ENCODE data around the gene PADI1. TPM values are rescaled to one million over a fixed set of nuclear protein-coding genes. Genes with fewer than 3 reads are reported as not detected.

The PADI1 gene
- total RNA-seq, 1 donor: under 0.01 TPM

DNA sequence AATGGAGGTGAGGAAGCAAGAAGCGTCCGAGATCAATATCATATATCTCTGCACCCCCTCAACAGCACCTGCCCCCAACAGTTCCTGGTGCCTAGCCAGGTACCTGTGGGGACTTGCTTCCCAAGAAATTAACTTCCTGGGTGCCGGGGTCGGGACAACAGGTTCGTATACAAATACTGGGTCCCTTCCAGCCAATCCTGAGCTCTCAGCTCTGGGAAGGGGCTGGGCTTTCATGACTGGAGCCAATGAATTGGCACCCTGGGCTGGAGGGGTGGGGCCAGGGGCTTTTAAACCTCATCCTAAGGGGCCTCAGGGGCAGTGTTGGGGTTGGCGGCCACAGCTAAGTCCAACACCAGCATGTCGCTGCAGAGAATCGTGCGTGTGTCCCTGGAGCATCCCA, 43.9 kb downstream of the PADI1 start, which contains the start of gene PADI3:
Gene PADI3 (plus strand): TSS at position 318 of the 400 bp plus-strand sequence. CDS start 40 bp downstream, at position 358.
- peak; percentile 68 for DNase-seq (ENCODE audit: insufficient read length, low spot score, missing footprints)
- H3K9me3 ChIP-seq (ENCODE audit: low read depth, low read length): no peaks in the 10 kb centered on the region

DNA sequence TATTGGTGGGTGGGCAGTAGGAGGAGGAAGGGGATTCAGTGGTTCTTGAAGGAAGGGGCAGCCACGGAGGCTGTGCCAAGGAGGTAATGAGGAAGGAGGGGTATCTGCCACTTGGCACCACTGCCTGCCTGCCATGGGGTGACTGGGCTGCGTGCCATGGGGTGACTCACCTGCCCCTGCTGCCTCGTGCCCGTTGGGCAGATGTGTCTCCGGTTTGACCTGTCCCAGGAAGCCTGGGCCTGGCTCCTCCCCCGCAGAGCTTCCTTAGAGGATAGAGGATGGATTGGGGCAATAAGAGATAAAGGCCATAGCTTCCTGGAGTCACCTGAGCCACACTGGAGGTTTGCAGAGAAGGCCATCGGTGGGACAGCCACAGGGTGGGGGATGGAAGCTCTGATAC, 45.7 kb downstream of the PADI1 start:
- no peaks in the 10 kb centered on the region for H3K79me2 ChIP-seq (ENCODE audit: insufficient read depth, low read length)
- no peaks in the 10 kb centered on the region for H4K20me1 ChIP-seq (ENCODE audit: insufficient read depth, low read length)
- no peak for TF ChIP-seq CTCF (IDR thresholded peaks at IDR 0.05; ENCODE audit: extremely low read depth, low read depth, low read length)
- H2AFZ ChIP-seq (ENCODE audit: low read length): no peak overlapping the region
- peaks cover 14% of the 10 kb centered on the region for H3K4me1 ChIP-seq (ENCODE audit: insufficient read depth, low read length)
- DNase-seq (ENCODE audit: insufficient read length, low spot score, missing footprints): peak; percentile 81
- H3K9me3 ChIP-seq (ENCODE audit: low read depth, low read length): no peaks in the 10 kb centered on the region
- no peak overlapping the region for H3K4me2 ChIP-seq (ENCODE audit: insufficient read depth, low read length)
- H3K4me3 ChIP-seq (ENCODE audit: insufficient read depth, low read length): no peak overlapping the region
- no peak overlapping the region for H3K27ac ChIP-seq (ENCODE audit: low read depth, low read length)
- H3K36me3 ChIP-seq (ENCODE audit: insufficient read depth, low read length): no peaks in the 10 kb centered on the region
- H3K27me3 ChIP-seq (ENCODE audit: insufficient read depth, low read length): no peaks in the 10 kb centered on the region

More for the DNA sequence above, 43.9 kb downstream of the PADI1 start, which contains the start of gene PADI3:
- no peak for TF ChIP-seq CTCF (IDR thresholded peaks at IDR 0.05; ENCODE audit: extremely low read depth, low read depth, low read length)
- Histone ChIP-seq H3K36me3 (ENCODE audit: insufficient read depth, low read length) (no peaks in the 10 kb centered on the region), H3K4me1 (ENCODE audit: insufficient read depth, low read length) (peaks cover 14% of the 10 kb centered on the region), H3K4me3 (ENCODE audit: insufficient read depth, low read length) (no peak within 1 kb of the TSS), H3K27me3 (ENCODE audit: insufficient read depth, low read length) (no peaks in the 10 kb centered on the region), H4K20me1 (ENCODE audit: insufficient read depth, low read length) (no peaks in the 10 kb centered on the region), H2AFZ (ENCODE audit: low read length) (no peak within 1 kb of the TSS), H3K4me2 (ENCODE audit: insufficient read depth, low read length) (no peak within 1 kb of the TSS), H3K79me2 (ENCODE audit: insufficient read depth, low read length) (no peaks in the 10 kb centered on the region), H3K27ac (ENCODE audit: low read depth, low read length) (no peak within 1 kb of the TSS)

DNA sequence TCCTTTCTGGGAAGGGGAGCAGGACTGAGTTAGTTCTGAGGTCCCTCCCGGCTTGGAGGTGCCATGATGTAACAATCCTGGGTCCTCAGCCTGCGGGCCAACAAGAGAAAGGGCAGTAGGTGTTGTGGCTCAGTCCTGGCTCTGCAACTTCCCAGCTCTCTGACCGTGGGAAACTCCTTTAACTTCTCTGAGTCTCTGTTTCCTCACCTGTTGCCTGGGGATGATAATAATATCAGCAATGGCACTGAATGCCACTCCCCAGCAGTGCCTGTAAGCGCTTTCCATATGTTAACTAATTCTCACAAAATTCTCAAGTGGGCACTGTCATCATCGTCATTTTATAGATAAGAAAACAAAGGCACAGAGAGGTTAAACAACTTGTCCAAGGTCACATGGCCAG, 46.3 kb downstream of the PADI1 start:
- H3K27ac ChIP-seq (ENCODE audit: low read depth, low read length): no peak overlapping the region
- H3K4me2 ChIP-seq (ENCODE audit: insufficient read depth, low read length): no peak overlapping the region
- TF ChIP-seq CTCF (IDR thresholded peaks at IDR 0.05; ENCODE audit: extremely low read depth, low read depth, low read length): no peak

GRCh38 chr1:17251701-17252376, 46.9 kb downstream of the PADI1 start:
- DNase-seq (ENCODE audit: insufficient read length, low spot score, missing footprints): peak; percentile 88
- Histone ChIP-seq H3K4me1 (ENCODE audit: insufficient read depth, low read length) (peaks cover 14% of the 10 kb centered on the region), H3K4me3 (ENCODE audit: insufficient read depth, low read length) (no peak overlapping the region), H2AFZ (ENCODE audit: low read length) (peak overlapping the region; percentile 10), H3K36me3 (ENCODE audit: insufficient read depth, low read length) (no peaks in the 10 kb centered on the region), H4K20me1 (ENCODE audit: insufficient read depth, low read length) (no peaks in the 10 kb centered on the region), H3K79me2 (ENCODE audit: insufficient read depth, low read length) (no peaks in the 10 kb centered on the region), H3K4me2 (ENCODE audit: insufficient read depth, low read length) (no peak overlapping the region), H3K9me3 (ENCODE audit: low read depth, low read length) (no peaks in the 10 kb centered on the region), H3K27me3 (ENCODE audit: insufficient read depth, low read length) (no peaks in the 10 kb centered on the region), H3K27ac (ENCODE audit: low read depth, low read length) (no peak overlapping the region)
- TF ChIP-seq CTCF (IDR thresholded peaks at IDR 0.05; ENCODE audit: extremely low read depth, low read depth, low read length): no peak

More for the DNA sequence above, 46.3 kb downstream of the PADI1 start:
- no peak overlapping the region for H3K4me3 ChIP-seq (ENCODE audit: insufficient read depth, low read length)
- peak; percentile 36 for DNase-seq (ENCODE audit: insufficient read length, low spot score, missing footprints)
- no peaks in the 10 kb centered on the region for H3K79me2 ChIP-seq (ENCODE audit: insufficient read depth, low read length)
- H3K27me3 ChIP-seq (ENCODE audit: insufficient read depth, low read length): no peaks in the 10 kb centered on the region
- no peaks in the 10 kb centered on the region for H3K9me3 ChIP-seq (ENCODE audit: low read depth, low read length)
- H3K36me3 ChIP-seq (ENCODE audit: insufficient read depth, low read length): no peaks in the 10 kb centered on the region
- H2AFZ ChIP-seq (ENCODE audit: low read length): peak overlapping the region; percentile 10
- H4K20me1 ChIP-seq (ENCODE audit: insufficient read depth, low read length): no peaks in the 10 kb centered on the region
- peaks cover 14% of the 10 kb centered on the region for H3K4me1 ChIP-seq (ENCODE audit: insufficient read depth, low read length)

Data from osteoblast (primary cell).